Activated T-helper 1 cell treated with anti-CD3 and anti-CD28 coated beads, Interleukin-2, amount 50 U/mL, for 16 hours (primary cell): ENCODE measurements around the gene KLHL15.

ENCODE experiments used
- DNase-seq, 2 donors: peaks; one replicate each; pipeline ENCODE4 v3.0.0-alpha.2; 2020; ENCODE audit warnings: low read depth in 1 of 2, low spot score in 1 of 2

The KLHL15 gene

GRCh38 chrX:23952984-23953907 is 73.7 kb downstream of the KLHL15 start:
- peak in 1 of 2 donors; percentile 4 for DNase-seq

- no peak for DNase-seq
Measured at GRCh38 chrX:23952391-23952790, 74.6 kb downstream of the KLHL15 start.

GRCh38 chrX:23945206-23945605 is 81.8 kb downstream of the KLHL15 start:
- DNase-seq = no peak

- no peak for DNase-seq
Measured at GRCh38 chrX:23944234-23944633, 82.8 kb downstream of the KLHL15 start.

GRCh38 chrX:23939203-23939602 is 87.8 kb downstream of the KLHL15 start:
- no peak for DNase-seq

GRCh38 chrX:23938690-23939089 is 88.3 kb downstream of the KLHL15 start:
- DNase-seq = no peak

GRCh38 chrX:23937100-23937499 is 89.9 kb downstream of the KLHL15 start:
- DNase-seq = no peak

GRCh38 chrX:23936180-23936579 is 90.8 kb downstream of the KLHL15 start:
- DNase-seq = no peak

GRCh38 chrX:23935106-23935505 is 91.9 kb downstream of the KLHL15 start:
- no peak for DNase-seq
